ENCODE data around the gene DNAL4.

DNAL4 gene

DNA sequence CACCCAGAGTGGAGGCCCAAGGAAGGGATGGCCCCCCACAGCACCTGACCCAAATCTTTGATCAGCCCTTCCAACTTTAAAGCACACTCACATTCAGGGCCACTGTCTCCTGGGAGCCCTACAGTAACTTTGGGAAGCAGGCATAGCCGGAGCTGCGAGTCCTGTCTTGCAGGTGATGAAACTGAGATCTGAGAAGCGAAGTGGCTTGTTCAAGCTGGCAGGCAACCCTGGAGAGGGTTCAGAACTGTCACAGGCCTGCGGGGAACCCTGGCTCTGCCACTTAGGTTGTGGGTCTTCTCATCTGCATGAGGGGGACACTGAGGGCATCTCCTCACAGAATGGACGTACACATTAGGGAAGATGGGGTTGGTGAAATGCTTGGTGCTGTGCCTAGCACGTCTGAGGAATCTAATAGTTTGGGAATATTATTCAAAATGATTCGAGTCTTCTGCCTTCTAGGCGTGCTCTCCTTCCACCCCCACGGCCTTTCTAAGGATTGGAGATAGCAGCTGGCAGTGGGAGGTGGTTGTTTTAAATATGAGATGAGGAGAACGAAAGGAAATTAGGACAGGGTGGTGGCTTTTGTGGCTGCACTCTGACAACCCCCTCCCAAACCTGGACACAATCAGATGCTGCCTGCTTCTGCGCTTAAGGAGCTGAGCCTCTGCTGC is 19.3 kb downstream of the DNAL4 start:
- in situ Hi-C loops (cut with MboI; ENCODE audit: low sequenced_read_pairs, unreplicated experiment), result no loop called here
- no peak for DNase-seq (ENCODE audit: low spot score)
- TF ChIP-seq, protein P1, sequence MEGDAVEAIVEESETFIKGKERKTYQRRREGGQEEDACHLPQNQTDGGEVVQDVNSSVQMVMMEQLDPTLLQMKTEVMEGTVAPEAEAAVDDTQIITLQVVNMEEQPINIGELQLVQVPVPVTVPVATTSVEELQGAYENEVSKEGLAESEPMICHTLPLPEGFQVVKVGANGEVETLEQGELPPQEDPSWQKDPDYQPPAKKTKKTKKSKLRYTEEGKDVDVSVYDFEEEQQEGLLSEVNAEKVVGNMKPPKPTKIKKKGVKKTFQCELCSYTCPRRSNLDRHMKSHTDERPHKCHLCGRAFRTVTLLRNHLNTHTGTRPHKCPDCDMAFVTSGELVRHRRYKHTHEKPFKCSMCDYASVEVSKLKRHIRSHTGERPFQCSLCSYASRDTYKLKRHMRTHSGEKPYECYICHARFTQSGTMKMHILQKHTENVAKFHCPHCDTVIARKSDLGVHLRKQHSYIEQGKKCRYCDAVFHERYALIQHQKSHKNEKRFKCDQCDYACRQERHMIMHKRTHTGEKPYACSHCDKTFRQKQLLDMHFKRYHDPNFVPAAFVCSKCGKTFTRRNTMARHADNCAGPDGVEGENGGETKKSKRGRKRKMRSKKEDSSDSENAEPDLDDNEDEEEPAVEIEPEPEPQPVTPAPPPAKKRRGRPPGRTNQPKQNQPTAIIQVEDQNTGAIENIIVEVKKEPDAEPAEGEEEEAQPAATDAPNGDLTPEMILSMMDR (IDR thresholded peaks at IDR 0.05; ENCODE audit: borderline replicate concordance, control extremely low read depth, extremely low read depth, insufficient read depth, missing control alignments), result no peak

DNA sequence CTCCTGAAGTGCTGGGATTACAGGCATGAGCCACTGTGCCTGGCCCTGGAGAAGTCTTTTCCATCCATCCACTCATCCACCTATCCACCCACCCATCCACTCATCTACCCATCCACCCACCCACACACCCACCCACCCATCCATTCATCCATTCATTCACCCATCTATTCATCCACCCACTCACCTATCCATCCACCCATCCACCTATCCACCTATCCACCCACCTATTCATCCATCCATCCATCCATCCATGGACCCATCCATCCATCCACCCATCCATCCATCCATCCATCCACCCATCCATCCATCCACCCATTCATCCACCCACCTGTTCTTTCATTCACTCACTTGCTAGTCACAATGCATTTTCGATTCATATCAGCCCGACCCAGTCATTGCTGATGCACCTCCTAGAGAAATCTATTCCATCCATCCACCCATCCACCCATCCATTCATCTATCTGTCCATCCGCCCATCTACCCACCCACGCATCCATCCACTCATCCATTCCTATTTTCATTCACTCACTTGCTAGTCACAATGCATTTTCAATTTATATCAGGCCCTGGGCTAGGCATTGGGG is 20.5 kb downstream of the DNAL4 start:
- TF ChIP-seq, protein P1 (IDR thresholded peaks at IDR 0.05; ENCODE audit: borderline replicate concordance, control extremely low read depth, extremely low read depth, insufficient read depth, missing control alignments), result no peak
- DNase-seq (ENCODE audit: low spot score), result no peak
- in situ Hi-C loops (cut with MboI; ENCODE audit: low sequenced_read_pairs, unreplicated experiment), result no loop called here

DNA sequence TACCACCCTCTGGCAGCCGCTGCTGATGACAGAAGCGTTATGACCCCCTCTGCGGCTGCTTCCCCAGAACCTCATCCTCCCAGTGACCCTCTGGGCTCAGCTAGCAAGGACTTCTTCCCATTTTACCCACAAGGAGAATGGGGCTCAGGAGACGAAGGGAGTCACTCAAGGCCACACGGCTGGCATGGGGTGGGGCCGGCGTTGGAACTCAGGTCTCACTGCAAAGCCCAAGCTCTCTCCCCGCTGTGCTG is 21.4 kb downstream of the DNAL4 start:
- in situ Hi-C loops (cut with MboI; ENCODE audit: low sequenced_read_pairs, unreplicated experiment), result no loop called here
- no peak for DNase-seq (ENCODE audit: low spot score)
- TF ChIP-seq, protein P1 (IDR thresholded peaks at IDR 0.05; ENCODE audit: borderline replicate concordance, control extremely low read depth, extremely low read depth, insufficient read depth, missing control alignments), result no peak

DNA sequence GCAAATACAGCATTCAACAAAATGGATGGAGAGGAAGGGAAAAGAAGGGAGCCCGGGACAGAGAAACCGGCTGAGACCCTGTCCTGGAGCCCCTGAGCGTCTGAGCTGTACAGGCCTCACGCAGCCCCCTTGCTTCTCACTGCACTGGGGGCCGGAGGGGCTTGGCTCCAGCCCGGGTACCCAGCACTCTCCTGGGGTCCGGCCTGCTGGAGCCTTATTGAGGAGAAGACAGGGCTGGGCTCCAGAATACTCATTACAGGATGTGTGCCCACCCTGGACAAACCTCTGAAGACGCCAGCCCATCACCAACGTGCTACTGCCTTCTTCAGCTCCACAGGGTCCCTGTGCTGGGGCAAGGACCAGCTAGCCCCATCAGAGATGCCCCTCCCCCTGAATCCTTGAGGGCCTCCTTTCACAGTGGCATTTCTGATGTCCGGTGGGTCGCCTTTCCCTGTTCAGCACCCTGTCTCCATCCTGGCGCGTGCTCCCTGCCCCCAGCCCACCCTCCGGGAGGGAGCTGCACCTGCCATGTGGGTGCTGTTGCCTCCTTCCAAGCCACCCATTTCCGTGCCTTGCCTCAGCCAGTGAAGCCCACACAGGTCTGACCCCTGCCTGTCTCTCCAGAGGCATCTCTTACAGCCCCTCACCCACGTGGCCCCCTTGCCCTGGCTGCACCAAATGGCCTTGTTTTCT is 23.5 kb downstream of the DNAL4 start:
- no peak for DNase-seq (ENCODE audit: low spot score)
- TF ChIP-seq, protein P1 (IDR thresholded peaks at IDR 0.05; ENCODE audit: borderline replicate concordance, control extremely low read depth, extremely low read depth, insufficient read depth, missing control alignments), result no peak
- in situ Hi-C loops (cut with MboI; ENCODE audit: low sequenced_read_pairs, unreplicated experiment), result no loop called here

DNA sequence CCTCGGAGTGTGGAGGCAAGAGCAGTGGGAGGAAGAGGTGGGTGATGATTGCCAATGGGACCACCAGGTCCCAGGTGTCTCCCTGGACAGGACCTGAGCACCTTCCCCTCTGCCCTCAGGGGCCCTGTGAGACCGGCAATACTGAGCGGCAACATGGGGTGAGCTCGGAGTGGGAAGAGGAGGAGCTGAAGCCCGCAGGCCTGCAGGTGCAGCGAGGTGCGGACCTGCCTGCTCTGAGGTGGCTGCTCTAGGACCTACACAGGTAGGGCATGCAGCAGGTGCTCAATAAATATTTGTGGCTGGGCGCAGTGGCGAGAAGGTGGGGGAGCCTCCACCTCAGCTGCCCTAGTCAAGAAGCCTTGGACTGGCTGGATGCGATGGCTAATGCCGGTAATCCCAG is 25.9 kb downstream of the DNAL4 start:
- in situ Hi-C loops (cut with MboI; ENCODE audit: low sequenced_read_pairs, unreplicated experiment), result no loop called here
- TF ChIP-seq, protein P1 (IDR thresholded peaks at IDR 0.05; ENCODE audit: borderline replicate concordance, control extremely low read depth, extremely low read depth, insufficient read depth, missing control alignments), result no peak
- no peak for DNase-seq (ENCODE audit: low spot score)

DNA sequence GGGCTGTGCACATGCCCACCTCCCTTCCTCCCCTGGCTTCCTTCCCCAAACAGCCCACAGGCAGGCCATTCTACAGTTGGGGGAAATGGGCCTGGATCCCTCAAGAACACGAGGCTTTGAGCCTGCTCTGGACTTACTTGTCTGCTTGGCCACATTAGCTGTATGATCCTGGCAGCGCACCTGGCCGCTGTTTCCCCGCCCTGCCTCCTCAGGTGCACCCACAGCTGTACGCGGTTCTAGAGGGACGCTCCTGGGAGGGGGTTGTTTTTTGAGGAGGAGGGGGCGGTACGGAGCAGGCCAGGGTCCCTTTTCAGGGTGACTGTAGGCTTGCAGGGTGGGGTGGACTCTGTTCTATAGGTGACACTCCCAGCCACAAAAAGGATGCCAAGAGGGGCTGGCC is 26.6 kb downstream of the DNAL4 start:
- DNase-seq (ENCODE audit: low spot score), result no peak
- in situ Hi-C loops (cut with MboI; ENCODE audit: low sequenced_read_pairs, unreplicated experiment), result no loop called here
- TF ChIP-seq, protein P1 (IDR thresholded peaks at IDR 0.05; ENCODE audit: borderline replicate concordance, control extremely low read depth, extremely low read depth, insufficient read depth, missing control alignments), result no peak
